Measurements from ENCODE around the gene TECPR1. TPM values are rescaled to one million over a fixed set of nuclear protein-coding genes. Genes with fewer than 3 reads are reported as not detected.

The TECPR1 gene
- total and polyA plus RNA-seq, 2 of the 8 experiments (the other 6 are each of a cell fraction or from before 2014, with no cell fraction given) = 1.3 to 11.1 TPM

DNA sequence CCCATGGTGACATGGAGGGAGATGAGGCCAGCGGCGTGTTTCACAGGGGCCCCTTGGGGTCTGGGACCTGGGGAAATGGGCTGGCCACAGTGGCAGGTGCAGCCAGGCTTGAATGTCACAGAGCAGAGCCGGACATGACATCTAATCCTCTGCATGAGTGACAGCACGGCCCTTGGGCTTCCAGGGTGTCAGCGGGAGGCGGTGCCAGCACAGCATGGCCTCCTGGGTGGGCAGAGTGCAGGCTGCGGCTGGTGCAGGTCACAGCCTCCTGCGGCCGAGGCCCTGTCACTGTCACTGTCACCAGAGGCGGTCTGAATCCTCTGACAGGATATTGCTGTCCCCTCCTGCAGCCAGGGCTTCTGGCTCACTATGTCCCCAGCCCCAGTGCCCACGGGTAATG lies 22.6 kb downstream of the TECPR1 start:
- no peak overlapping the region for H3K56ac ChIP-seq (replicated peaks; ENCODE audit: insufficient read length, low read depth, low read length)
- no peak overlapping the region for H2BK15ac ChIP-seq (ENCODE audit: low read length)
- no peak overlapping the region for H2AK5ac ChIP-seq (ENCODE audit: low read depth, low read length)
- no peaks in the 10 kb centered on the region for H3K23me2 ChIP-seq (ENCODE audit: low read depth, low read length)
- H3K18ac ChIP-seq (ENCODE audit: extremely low read depth, low read length) = no peak overlapping the region
- no peaks in the 10 kb centered on the region; a peak in 3 of 7 replicates for H3K4me1 ChIP-seq (replicated peaks in 1 of 4; ENCODE audit: control insufficient read depth in 3 of 4, insufficient read depth in 4 of 4, low read length in 3 of 4)
- H2BK12ac ChIP-seq (ENCODE audit: low read depth, low read length) = no peak overlapping the region
- no peaks in the 10 kb centered on the region for H3K9me3 ChIP-seq (ENCODE audit: insufficient read depth in 2 of 2, low read depth in 1 of 2, low read length in 1 of 2)
- no peak overlapping the region for H3K27ac ChIP-seq (ENCODE audit: low read depth, low read length)
- H4K20me1 ChIP-seq (replicated peaks in 1 of 2; ENCODE audit: control insufficient read depth in 1 of 2, insufficient read depth in 2 of 2, low read length in 2 of 2) = peaks cover 2 to 4% of the 10 kb centered on the region in 2 experiments
- H2BK20ac ChIP-seq (ENCODE audit: low read length) = no peak overlapping the region
- H3K27me3 ChIP-seq (replicated peaks in 1 of 4; ENCODE audit: control insufficient read depth in 3 of 4, extremely low read depth in 1 of 4, insufficient read depth in 3 of 4, low read length in 3 of 4) = no peaks in the 10 kb centered on the region
- H3K14ac ChIP-seq (ENCODE audit: insufficient read length) = no peak overlapping the region
- no peak for FAIRE-seq
- CTCF ChIA-PET (ENCODE audit: partially characterized antibody) = interaction anchor here (0.7 kb wide), 1 partner anchor 36 kb away, joined by 3 read pairs; no protein-coding TSS in a partner anchor
- H3K4ac ChIP-seq (replicated peaks; ENCODE audit: insufficient read length, low read depth, low read length) = no peak overlapping the region
- no peak overlapping the region for H4K5ac ChIP-seq (ENCODE audit: insufficient read length, low read depth, low read length)
- no peaks in the 10 kb centered on the region for H3K36me3 ChIP-seq (ENCODE audit: control insufficient read depth in 2 of 4, insufficient read depth in 4 of 4, low read length in 3 of 4)
- POLR2A ChIA-PET (ENCODE audit: partially characterized antibody) = interaction anchor here (0.9 kb wide), 1 partner anchor 25 kb away, joined by 3 read pairs; no protein-coding TSS in a partner anchor
- 82% methylated on average over 11 of the region's 11 CpGs; no CpG with 5 or more reads in 1 of the 2 experiments for WGBS, 2 experiments (ENCODE audit: extremely low coverage in 1 of 2, insufficient coverage in 1 of 2, insufficient read length in 1 of 2, insufficient replicate concordance in 2 of 2, low coverage in 1 of 2, low lambda C conversion rate in 2 of 2, missing lambda C conversion rate in 1 of 2)
- H3K79me2 ChIP-seq (ENCODE audit: control insufficient read depth in 1 of 2, insufficient read depth in 2 of 2, low read length in 2 of 2) = no peaks in the 10 kb centered on the region
- no peak overlapping the region for H2BK5ac ChIP-seq (ENCODE audit: low read depth, low read length)
- no peak overlapping the region for H3K9ac ChIP-seq (replicated peaks in 1 of 4; ENCODE audit: extremely low read depth in 1 of 4, low read depth in 3 of 4, low read length in 3 of 4)
- H3K79me1 ChIP-seq (ENCODE audit: low read depth, low read length) = no peaks in the 10 kb centered on the region
- H3K23ac ChIP-seq (ENCODE audit: insufficient read length) = no peak overlapping the region
- H4K8ac ChIP-seq (ENCODE audit: extremely low read depth, insufficient read depth, low read length) = no peak overlapping the region
- no peak overlapping the region for H2AFZ ChIP-seq (ENCODE audit: low read length)
- H3K4me2 ChIP-seq (ENCODE audit: insufficient read depth in 1 of 2, low read depth in 2 of 2, low read length in 2 of 2) = no peak overlapping the region
- DNase-seq (ENCODE audit: low read depth in 1 of 2, low spot score in 2 of 2) = no peak
- no peak overlapping the region for H4K91ac ChIP-seq (replicated peaks; ENCODE audit: insufficient read length, low read length)
- no peak overlapping the region for H3K4me3 ChIP-seq (ENCODE audit: extremely low read depth in 1 of 4, insufficient read depth in 2 of 4, low read depth in 3 of 4, low read length in 4 of 4)
- H2BK120ac ChIP-seq (replicated peaks; ENCODE audit: low read depth, low read length) = no peak overlapping the region
- TF ChIP-seq GTF2F1 (IDR thresholded peaks at IDR 0.05; ENCODE audit: borderline replicate concordance, low read depth, low read length) (no peak), SP2 (IDR thresholded peaks at IDR 0.05; ENCODE audit: low read length) (no peak), TBP (IDR thresholded peaks at IDR 0.05; ENCODE audit: low read depth, low read length) (no peak), CTCF (IDR thresholded peaks at IDR 0.05; ENCODE audit: control extremely low read depth in 1 of 3, insufficient read depth in 1 of 3, low read depth in 1 of 3, low read length in 3 of 3) (no peak), CHD2 (IDR thresholded peaks at IDR 0.05; ENCODE audit: low read length) (no peak), HDAC2 (IDR thresholded peaks at IDR 0.05; ENCODE audit: borderline replicate concordance in 1 of 2, low read depth in 2 of 2, low read length in 2 of 2) (no peak), FOSL1 (IDR thresholded peaks at IDR 0.05; ENCODE audit: insufficient read depth, low read depth, low read length) (no peak), ATF2 (IDR thresholded peaks at IDR 0.05; ENCODE audit: low read length) (no peak), RBBP5 (IDR thresholded peaks at IDR 0.05; ENCODE audit: borderline replicate concordance, low read depth, low read length) (no peak)
